HUES64 (cell line): ENCODE results near the gene FAM219B. TPM values are rescaled to one million over a fixed set of nuclear protein-coding genes. Genes with fewer than 3 reads are reported as not detected.
"Not testable (repeated sequence)": the region's sequence is repeated elsewhere in the genome, so short reads cannot be mapped to it uniquely, and the experiment has no call there.

Experiments used
- H3K27ac ChIP-seq: 2 replicates; pipeline ENCODE4 v1.7.0; 2013; ENCODE audit warnings: low read depth, low read length, inconsistent platforms
- H3K27me3 ChIP-seq: 2 replicates; pipeline ENCODE4 v1.6.1; 2013; ENCODE audit warnings: mild to moderate bottlenecking, low read length; ENCODE audit not compliant: insufficient read depth
- H3K36me3 ChIP-seq: 2 replicates; pipeline ENCODE4 v1.6.1; 2013; ENCODE audit warnings: mild to moderate bottlenecking, low read length; ENCODE audit not compliant: insufficient read depth
- H3K4me1 ChIP-seq: 2 replicates; pipeline ENCODE4 v1.6.1; 2013; ENCODE audit warnings: mild to moderate bottlenecking, low read length, moderate library complexity; ENCODE audit not compliant: insufficient read depth
- H3K4me3 ChIP-seq: 2 replicates; pipeline ENCODE4 v1.5.1; 2013; ENCODE audit warnings: mild to moderate bottlenecking, low read length, moderate library complexity
- H3K9ac ChIP-seq: 2 replicates; pipeline ENCODE4 v1.6.1; 2013; ENCODE audit warnings: mild to moderate bottlenecking, low read depth, low read length
- H3K9me3 ChIP-seq: 2 replicates; pipeline ENCODE4 v1.6.1; 2013; ENCODE audit warnings: low read depth, low read length; ENCODE audit not compliant: insufficient read depth
- WGBS: fragments of 150-250, 120-280 bp; methylation state at CpG from one replicate; pipeline ENCODE4 v1.1.7; 2013; ENCODE audit warnings: missing lambda C conversion rate; 5-methylcytosine and 5-hydroxymethylcytosine counted together
- polyA plus RNA-seq, 2 experiments: library from polyadenylated mRNA; stranded (reverse); fragments of 50-300 nt; gene quantifications; one replicate each; pipeline ENCODE4 v1.2.3, GENCODE V29; 2013

FAM219B gene, protein sequence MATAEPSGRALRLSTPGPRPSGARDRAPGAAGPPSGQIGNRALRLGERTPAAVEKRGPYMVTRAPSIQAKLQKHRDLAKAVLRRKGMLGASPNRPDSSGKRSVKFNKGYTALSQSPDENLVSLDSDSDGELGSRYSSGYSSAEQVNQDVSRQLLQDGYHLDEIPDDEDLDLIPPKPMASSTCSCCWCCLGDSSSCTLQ
- 28.8 TPM for polyA plus RNA-seq (2013, experiment 1 of 2)
- 28.1 TPM for polyA plus RNA-seq (2013, experiment 2 of 2)

DNA sequence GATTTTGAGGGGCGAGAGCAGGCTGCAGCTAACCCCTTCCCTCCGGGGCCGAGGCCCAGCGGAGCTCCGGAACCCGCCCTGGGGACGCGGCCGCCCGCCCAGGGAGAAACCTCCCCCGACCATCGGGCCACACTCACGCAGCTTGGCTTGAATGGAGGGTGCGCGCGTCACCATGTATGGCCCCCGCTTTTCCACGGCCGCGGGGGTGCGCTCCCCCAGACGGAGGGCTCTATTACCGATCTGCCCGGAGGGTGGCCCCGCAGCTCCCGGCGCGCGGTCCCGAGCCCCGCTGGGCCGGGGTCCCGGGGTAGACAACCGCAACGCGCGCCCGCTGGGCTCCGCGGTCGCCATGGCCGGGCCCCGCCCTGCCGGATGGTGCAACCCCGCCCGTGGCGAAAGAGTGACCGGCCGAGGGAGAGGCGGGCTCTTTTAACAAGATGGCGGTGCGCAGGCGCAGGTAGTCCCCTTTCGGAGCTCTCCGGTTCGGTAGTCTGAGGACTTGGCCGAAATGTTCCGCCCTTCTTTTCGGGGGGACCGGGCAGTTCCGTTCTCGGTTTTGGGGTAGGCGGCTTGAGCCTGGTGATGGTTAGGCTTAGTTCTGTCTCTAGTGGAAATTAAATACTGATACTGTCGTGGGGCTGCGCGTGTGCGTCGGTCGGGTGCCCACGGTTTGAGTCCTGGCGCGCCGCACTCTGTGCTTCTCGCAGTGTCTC, at the start of gene FAM219B:
TSS of gene FAM219B (minus strand) at position 402 of the 713 bp plus-strand sequence. CDS start at position 351, 51 bp downstream.
- Histone ChIP-seq H3K27me3 (no peaks in the 10 kb centered on the region), H3K9me3 (no peaks in the 10 kb centered on the region), H3K4me1 (peaks cover 6% of the 10 kb centered on the region; the same call in 1 of the 2 replicates), H3K36me3 (peaks cover 42% of the 10 kb centered on the region), H3K4me3 (peak within 1 kb of the TSS; percentile 77), H3K9ac (peak within 1 kb of the TSS; percentile 92), H3K27ac (peak within 1 kb of the TSS; percentile 79)
- WGBS: under 1% methylated on average over 74 of the region's 74 CpGs

DNA sequence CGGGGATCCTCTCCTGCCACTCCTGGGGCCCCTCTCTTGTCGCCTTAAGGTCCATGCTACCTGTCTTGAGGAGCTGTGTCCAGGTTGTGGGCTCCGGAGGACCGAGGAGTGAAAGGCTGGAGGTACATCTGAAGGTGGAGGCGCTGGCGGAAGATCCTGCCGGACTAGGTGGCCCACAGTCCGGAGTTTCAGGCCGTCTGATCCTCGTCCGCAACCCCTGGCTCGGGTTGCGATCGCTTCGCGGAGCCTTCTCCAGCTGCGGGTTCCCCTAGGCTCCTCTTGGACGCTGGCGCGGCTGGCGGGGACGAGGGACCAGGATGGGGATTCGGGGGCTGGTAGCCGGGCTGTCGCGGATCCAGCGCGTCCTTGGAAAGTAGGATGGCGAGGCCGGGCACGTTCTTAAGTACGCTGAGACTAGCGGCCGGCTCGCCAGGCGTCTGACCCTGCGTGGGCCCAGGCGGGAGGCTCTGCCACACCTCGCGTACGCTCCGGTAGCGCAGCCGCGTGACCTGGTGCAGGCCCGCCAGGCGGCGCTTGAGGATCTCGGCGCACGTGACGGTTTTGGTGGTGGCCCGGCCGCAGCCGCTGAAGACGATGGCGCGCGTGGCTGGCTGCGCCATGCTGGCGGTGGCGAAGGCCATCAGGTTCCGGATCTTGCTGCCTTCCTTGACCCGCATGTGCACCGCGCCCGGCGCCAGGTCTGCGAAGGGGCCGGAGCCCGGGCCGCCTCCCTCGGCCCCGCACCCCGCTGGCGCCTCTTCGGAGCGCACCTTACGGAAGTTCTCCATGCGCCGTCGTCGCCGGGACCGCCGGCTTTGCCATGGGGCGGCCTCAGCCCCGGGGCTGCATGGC, 49.4 kb upstream of the FAM219B start:
- Histone ChIP-seq H3K4me3 (peak overlapping the region; percentile 62), H3K27me3 (peaks cover 55% of the 10 kb centered on the region), H3K9ac (peak overlapping the region; percentile 88), H3K27ac (peak overlapping the region; percentile 61; the same call in 1 of the 2 replicates), H3K36me3 (no peaks in the 10 kb centered on the region), H3K4me1 (peaks cover 16% of the 10 kb centered on the region), H3K9me3 (no peaks in the 10 kb centered on the region)
- WGBS: 2% methylated on average over 88 of the region's 88 CpGs

DNA sequence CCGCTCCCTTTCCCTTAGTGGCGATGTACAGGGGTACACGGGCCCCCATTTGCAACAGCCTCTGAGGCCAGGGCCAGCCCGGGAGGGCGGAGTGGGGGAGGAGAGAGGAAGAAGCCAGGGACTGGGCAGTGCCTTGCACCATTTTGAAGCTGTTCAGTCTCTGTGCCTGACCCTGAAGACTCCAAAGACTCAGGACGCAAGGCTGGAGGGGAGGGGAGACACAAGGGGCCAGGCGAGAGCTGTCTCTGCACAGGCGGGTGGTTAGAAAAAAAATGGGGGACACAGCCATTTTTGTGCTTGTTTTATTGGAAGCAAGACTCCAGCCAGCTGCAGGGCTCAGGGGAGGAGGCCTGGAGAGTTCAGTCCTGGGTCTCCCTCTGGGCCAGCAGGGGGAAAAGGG, 48.4 kb upstream of the FAM219B start:
- H3K4me1 ChIP-seq: peaks cover 25% of the 10 kb centered on the region
- H3K9ac ChIP-seq: no peak overlapping the region
- no peaks in the 10 kb centered on the region for H3K9me3 ChIP-seq
- no peaks in the 10 kb centered on the region for H3K36me3 ChIP-seq
- 68% methylated on average over 8 of the region's 8 CpGs for WGBS
- H3K4me3 ChIP-seq: peak overlapping the region; percentile 62
- peaks cover 48% of the 10 kb centered on the region for H3K27me3 ChIP-seq
- no peak overlapping the region for H3K27ac ChIP-seq

DNA sequence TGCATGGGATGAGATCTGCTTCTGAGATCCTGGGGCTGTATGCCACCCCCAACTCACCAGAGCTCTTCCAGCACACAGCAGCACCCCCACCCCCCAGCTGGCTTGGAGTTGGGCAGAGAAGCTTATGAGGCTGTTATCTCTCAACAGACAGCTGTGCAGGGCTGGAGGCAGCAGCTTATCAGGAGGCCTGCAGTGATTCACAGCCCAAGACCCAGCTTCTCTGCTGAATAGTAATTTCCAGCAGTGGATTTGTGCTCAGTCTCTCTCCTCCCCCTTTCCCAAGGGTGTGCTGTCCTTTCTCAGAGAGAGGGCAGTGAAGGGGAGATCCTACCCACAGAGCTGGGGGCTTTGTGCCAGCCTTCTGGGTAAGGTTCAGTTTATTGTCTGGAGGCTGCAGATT, 47.9 kb upstream of the FAM219B start:
- Histone ChIP-seq H3K27me3 (peaks cover 43% of the 10 kb centered on the region), H3K27ac (no peak overlapping the region), H3K9me3 (no peaks in the 10 kb centered on the region), H3K36me3 (no peaks in the 10 kb centered on the region), H3K9ac (no peak overlapping the region), H3K4me3 (peak overlapping the region; percentile 62), H3K4me1 (peaks cover 26% of the 10 kb centered on the region)

DNA sequence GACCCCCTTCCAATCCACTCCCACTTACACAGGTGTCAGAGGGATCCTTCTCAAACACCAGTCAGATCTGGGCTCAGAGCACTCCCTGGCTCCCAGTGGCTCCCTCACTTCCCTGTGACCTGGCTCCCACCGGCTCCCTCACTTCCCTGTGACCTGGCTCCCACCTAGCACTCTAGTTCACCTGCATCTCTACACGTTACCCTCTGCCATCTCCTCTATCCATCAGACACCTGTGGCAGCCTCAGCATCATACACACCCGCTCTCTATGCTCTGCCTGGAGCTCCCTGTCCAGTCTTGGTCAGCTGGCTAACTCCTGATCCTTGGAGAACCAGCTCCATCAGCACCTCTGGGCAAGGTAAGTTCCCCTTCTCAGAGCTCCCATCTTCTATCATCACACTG, 44.4 kb upstream of the FAM219B start:
- Histone ChIP-seq H3K4me1 (peaks cover 22% of the 10 kb centered on the region), H3K27me3 (peaks cover 13% of the 10 kb centered on the region), H3K36me3 (no peaks in the 10 kb centered on the region), H3K4me3 (no peak overlapping the region), H3K27ac (no peak overlapping the region), H3K9ac (no peak overlapping the region), H3K9me3 (no peaks in the 10 kb centered on the region)
- 69% methylated on average over 3 of the region's 3 CpGs for WGBS

DNA sequence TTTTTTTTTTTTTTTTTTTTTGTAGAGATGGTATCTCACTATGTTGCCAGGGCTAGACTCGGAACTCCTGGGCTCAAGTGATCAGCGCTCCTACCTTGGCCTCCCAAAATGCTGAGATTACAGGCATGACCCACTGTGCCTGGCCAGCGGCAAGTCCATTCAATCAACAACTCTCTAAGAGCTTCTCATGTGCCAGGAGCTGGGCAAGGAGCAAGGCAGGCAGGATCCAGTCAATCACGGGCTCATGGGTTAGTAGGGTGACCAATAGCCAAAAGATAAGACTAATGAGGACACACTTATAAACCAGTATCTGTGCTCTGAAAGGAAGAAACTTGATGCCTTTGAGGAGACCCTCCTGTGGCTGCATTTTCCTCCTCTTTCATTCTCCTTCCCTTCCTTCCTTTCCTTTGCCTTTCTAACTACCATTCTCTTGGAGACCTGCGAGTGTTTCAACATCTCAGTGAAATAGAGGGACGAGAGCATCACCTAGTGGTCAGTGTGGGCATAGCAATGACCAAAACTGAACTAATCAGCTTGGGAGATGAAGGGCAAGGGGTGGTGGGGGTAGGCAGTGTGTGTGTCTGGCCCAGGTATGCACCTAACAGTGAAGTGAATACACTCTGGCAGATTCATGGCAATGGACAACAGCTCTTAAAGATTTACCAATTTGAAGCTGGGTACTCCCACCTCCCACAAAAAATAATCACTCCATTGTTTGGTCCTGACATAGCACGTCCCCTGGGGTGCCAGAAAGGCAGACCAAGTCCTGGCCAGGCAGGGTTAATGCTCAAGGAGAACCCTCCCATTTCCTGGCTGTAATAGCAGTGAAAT, 43.6 kb upstream of the FAM219B start:
- Histone ChIP-seq H3K9ac (no peak overlapping the region), H3K36me3 (no peaks in the 10 kb centered on the region), H3K27ac (no peak overlapping the region), H3K4me3 (no peak overlapping the region), H3K4me1 (peaks cover 17% of the 10 kb centered on the region), H3K27me3 (peaks cover 6% of the 10 kb centered on the region), H3K9me3 (no peaks in the 10 kb centered on the region)
- WGBS: 47% methylated on average over 7 of the region's 7 CpGs

DNA sequence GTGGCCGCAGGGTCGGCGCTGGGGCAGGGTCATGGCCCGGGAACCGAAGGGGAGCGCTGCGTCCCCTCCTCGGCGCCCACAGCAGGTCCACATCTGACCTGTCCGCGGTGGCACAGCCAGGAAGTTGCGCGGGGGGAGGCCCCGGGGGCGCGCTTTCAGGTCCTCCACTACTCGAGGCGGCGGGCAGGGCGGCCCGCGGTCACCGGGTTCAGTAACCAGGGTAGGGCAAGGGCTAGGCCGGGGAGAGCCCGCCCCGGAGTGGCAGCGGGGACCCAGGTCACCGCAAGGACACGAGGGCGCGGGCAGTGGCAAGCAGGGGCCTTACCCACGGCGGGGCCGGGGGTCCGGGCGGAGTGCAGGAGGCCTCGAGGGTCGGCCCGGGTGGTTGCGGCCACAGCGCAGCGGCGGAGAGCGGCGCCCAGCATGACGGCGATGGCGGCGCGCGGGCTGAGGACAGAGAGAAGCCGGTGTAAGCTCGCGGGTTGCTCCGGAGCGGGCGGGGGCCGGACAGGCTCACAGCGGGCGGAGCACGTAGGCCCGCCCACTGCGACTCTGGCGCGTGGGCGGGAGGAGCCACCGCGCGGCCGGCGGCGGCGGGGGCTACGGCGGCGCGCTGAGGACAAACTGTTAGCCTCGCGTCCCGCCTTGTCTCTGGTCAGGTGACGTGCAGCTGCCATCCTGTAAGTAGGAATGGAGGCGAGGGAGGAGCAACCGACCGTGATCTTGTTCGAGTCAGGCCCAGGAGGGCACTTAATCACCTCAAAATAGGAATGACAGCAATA, 31.1 kb upstream of the FAM219B start, which contains the start of gene COX5A:
TSS of gene COX5A (minus strand) at position 484 of the 782 bp plus-strand sequence. CDS start at position 425, 59 bp downstream.
- Histone ChIP-seq H3K27me3 (no peaks in the 10 kb centered on the region), H3K9ac (peak within 1 kb of the TSS; percentile 95), H3K36me3 (peaks cover 6% of the 10 kb centered on the region; the same call in 1 of the 2 replicates), H3K4me3 (peak within 1 kb of the TSS; percentile 83), H3K9me3 (no peaks in the 10 kb centered on the region), H3K27ac (peak within 1 kb of the TSS; percentile 98), H3K4me1 (no peaks in the 10 kb centered on the region)
- under 1% methylated on average over 85 of the region's 85 CpGs for whole genome bisulfite sequencing

DNA sequence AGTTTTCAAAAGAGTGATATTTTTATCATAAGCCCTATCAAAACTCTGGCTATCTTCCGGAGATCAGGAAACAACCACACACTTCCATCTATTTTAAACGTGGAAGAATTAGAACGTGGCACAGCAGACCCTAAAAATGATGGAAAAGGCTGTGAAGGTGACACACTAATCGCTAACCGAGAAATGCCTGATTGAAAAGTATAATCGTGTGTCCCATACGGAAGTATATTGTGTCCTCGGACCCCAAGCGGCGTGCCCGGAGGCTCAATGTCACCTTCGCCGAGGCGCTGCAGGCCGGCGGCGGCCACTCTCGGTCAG, 30.6 kb upstream of the FAM219B start:
- peaks cover 6% of the 10 kb centered on the region; the same call in 1 of the 2 replicates for H3K36me3 ChIP-seq
- peak overlapping the region; percentile 83 for H3K4me3 ChIP-seq
- no peaks in the 10 kb centered on the region for H3K27me3 ChIP-seq
- H3K27ac ChIP-seq: peak overlapping the region; percentile 98
- H3K9ac ChIP-seq: peak overlapping the region; percentile 95
- no peaks in the 10 kb centered on the region for H3K9me3 ChIP-seq
- no peaks in the 10 kb centered on the region for H3K4me1 ChIP-seq
- WGBS: under 1% methylated on average over 18 of the region's 18 CpGs

DNA sequence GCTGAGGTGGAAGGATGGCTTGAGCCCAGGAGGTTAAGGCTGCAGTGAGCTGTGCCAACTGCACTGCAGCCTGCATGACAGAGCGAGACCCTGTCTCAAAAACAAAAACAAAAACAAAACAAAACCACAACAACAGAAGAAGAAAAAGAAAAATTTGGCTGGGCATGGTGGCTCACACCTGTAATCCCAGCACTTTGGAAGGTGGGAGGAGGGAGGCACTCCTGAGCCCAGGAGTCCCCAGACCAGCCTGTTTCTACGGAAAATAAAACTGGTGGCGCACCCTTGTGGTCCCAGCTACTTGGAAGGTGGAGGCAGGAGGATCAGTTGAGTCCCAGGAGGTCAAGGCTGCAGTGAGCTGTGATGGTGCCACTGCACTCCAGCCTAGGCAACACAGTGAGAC, 28.5 kb upstream of the FAM219B start:
- not testable (repeated sequence) for H3K9ac ChIP-seq, H3K27me3 ChIP-seq, H3K9me3 ChIP-seq, H3K4me1 ChIP-seq, H3K4me3 ChIP-seq, H3K27ac ChIP-seq
- H3K36me3 ChIP-seq: peaks cover 24% of the 10 kb centered on the region
- 87% methylated on average over 3 of the region's 3 CpGs for WGBS

DNA sequence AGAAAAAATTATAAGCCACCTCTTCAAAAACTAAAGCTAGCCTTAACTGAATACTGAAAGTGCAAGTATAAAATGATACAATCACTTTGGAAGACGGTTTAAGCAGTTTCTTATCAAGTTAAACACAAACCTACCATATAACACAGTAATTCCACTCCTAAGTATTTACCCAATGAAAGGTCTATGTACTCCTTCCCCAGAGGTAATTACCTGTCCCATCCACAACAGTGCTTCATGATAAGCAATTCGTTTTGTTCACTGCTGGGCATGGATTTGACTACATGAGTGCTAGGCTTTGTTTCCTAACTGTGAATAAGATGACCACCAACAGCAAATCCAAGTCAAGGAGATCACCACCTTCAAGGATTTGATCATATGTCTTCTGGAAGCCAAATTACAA, 26.9 kb upstream of the FAM219B start:
- Histone ChIP-seq H3K4me1 (no peaks in the 10 kb centered on the region), H3K4me3 (no peak overlapping the region), H3K36me3 (peaks cover 35% of the 10 kb centered on the region), H3K27ac (no peak overlapping the region), H3K9me3 (no peaks in the 10 kb centered on the region), H3K27me3 (no peaks in the 10 kb centered on the region), H3K9ac (no peak overlapping the region)
- 92% methylated on average over 2 of the region's 2 CpGs for WGBS
